Astrocyte (in vitro differentiated cells and primary cell): ENCODE measurements around the gene P4HA1. TPM values are rescaled to one million over a fixed set of nuclear protein-coding genes. Genes with fewer than 3 reads are reported as not detected.

Source experiments
- DNase-seq: peaks from one replicate; pipeline ENCODE4 v3.0.0-alpha.2; 2010; ENCODE audit warnings: low read depth
- FAIRE-seq: peaks from 2 replicates; lab custom pipeline; 2011; peaks lifted over from hg19 to GRCh38; lab: Jason Lieb, UNC
- H2AFZ ChIP-seq: 2 replicates; pipeline ENCODE4 v1.6.0; 2012; ENCODE audit warnings: low read depth, low read length, inconsistent platforms
- H3K27ac ChIP-seq: 2 replicates; pipeline ENCODE4 v1.5.1; 2011; ENCODE audit warnings: low read depth, low read length, inconsistent platforms
- H3K27me3 ChIP-seq: 2 replicates; pipeline ENCODE4 v1.6.0; 2011; ENCODE audit warnings: low read length, inconsistent platforms; ENCODE audit not compliant: insufficient read depth
- H3K36me3 ChIP-seq: 2 replicates; pipeline ENCODE4 v1.5.1; 2011; ENCODE audit warnings: low read length, inconsistent platforms; ENCODE audit not compliant: insufficient read depth
- H3K4me1 ChIP-seq: 2 replicates; pipeline ENCODE4 v1.5.1; 2011; ENCODE audit warnings: low read length, inconsistent platforms; ENCODE audit not compliant: insufficient read depth
- H3K4me2 ChIP-seq: 2 replicates; pipeline ENCODE4 v1.6.0; 2012; ENCODE audit warnings: low read length, inconsistent platforms
- H3K4me3 ChIP-seq: 2 replicates; pipeline ENCODE4 v1.5.1; 2011; ENCODE audit warnings: low read depth, mild to moderate bottlenecking, low read length, inconsistent platforms; ENCODE audit not compliant: insufficient read depth
- H3K79me2 ChIP-seq: 2 replicates; pipeline ENCODE4 v1.6.0; 2012; ENCODE audit warnings: mild to moderate bottlenecking, low read length, inconsistent platforms; ENCODE audit not compliant: insufficient read depth
- H3K9ac ChIP-seq: 2 replicates; pipeline ENCODE4 v1.6.0; 2012; ENCODE audit warnings: mild to moderate bottlenecking, low read length, inconsistent platforms
- H3K9me3 ChIP-seq: 2 replicates; pipeline ENCODE4 v1.5.1; 2012; ENCODE audit warnings: low read depth, mild to moderate bottlenecking, low read length, inconsistent platforms; ENCODE audit not compliant: insufficient read depth
- H4K20me1 ChIP-seq: 2 replicates; pipeline ENCODE4 v1.6.0; 2012; ENCODE audit warnings: low read length, inconsistent platforms; ENCODE audit not compliant: insufficient read depth
- H3K27ac Mint-ChIP-seq: one replicate; pipeline ENCODE4 v1.8.0; 2021; ENCODE audit warnings: mild to moderate bottlenecking, mixed read lengths; ENCODE audit not compliant: unreplicated experiment
- H3K27me3 Mint-ChIP-seq: one replicate; pipeline ENCODE4 v1.8.0; 2021; ENCODE audit warnings: low read depth, mixed read lengths; ENCODE audit not compliant: unreplicated experiment
- H3K36me3 Mint-ChIP-seq: one replicate; pipeline ENCODE4 v1.8.0; 2021; ENCODE audit warnings: low read depth, mixed read lengths; ENCODE audit not compliant: unreplicated experiment
- H3K4me1 Mint-ChIP-seq: one replicate; pipeline ENCODE4 v1.8.0; 2021; ENCODE audit warnings: low read depth, mixed read lengths; ENCODE audit not compliant: unreplicated experiment
- H3K4me3 Mint-ChIP-seq: one replicate; pipeline ENCODE4 v1.8.0; 2021; ENCODE audit warnings: mild to moderate bottlenecking, moderate library complexity, mixed read lengths; ENCODE audit not compliant: unreplicated experiment
- H3K9me3 Mint-ChIP-seq: one replicate; pipeline ENCODE4 v1.8.0; 2021; ENCODE audit warnings: mild to moderate bottlenecking, mixed read lengths; ENCODE audit not compliant: unreplicated experiment
- CTCF ChIP-seq: IDR thresholded peaks from 2 replicates; pipeline ENCODE4 v1.5.1; 2011; ENCODE audit warnings: low read depth, mild to moderate bottlenecking, inconsistent platforms, low read length, moderate library complexity; ENCODE audit not compliant: insufficient read depth
- EZH2 ChIP-seq: IDR thresholded peaks from 2 replicates; pipeline ENCODE4 v1.6.1; 2012; ENCODE audit warnings: mild to moderate bottlenecking, low read length, inconsistent platforms; ENCODE audit not compliant: insufficient read depth
- total RNA-seq: library from RNA; stranded (reverse); gene quantifications from 2 replicates; pipeline ENCODE4 v1.2.1, GENCODE V29; 2021

The P4HA1 gene
- total RNA-seq, 1 donor from 2014 or later = 244 TPM

GRCh38 chr10:72981882-72982529, 114.7 kb downstream of the P4HA1 start:
- TF ChIP-seq CTCF (no peak), EZH2 (no peak)
- H3K27me3 Mint-ChIP-seq = no peaks in the 10 kb centered on the region
- H3K9me3 Mint-ChIP-seq = peaks cover 14% of the 10 kb centered on the region
- peaks cover 4% of the 10 kb centered on the region for H3K36me3 Mint-ChIP-seq
- no peaks in the 10 kb centered on the region for H3K36me3 ChIP-seq
- no peaks in the 10 kb centered on the region for H3K4me1 ChIP-seq
- H3K4me2 ChIP-seq = no peak overlapping the region
- no peaks in the 10 kb centered on the region for H3K79me2 ChIP-seq
- no peak overlapping the region for H3K27ac Mint-ChIP-seq
- no peak for FAIRE-seq
- H3K9ac ChIP-seq = no peak overlapping the region
- no peak for DNase-seq
- H2AFZ ChIP-seq = no peak overlapping the region
- H3K27ac ChIP-seq = no peak overlapping the region
- no peaks in the 10 kb centered on the region for H3K27me3 ChIP-seq
- peaks cover 6% of the 10 kb centered on the region for H3K4me1 Mint-ChIP-seq
- H3K9me3 ChIP-seq = peaks cover under 1% of the 10 kb centered on the region
- H3K4me3 ChIP-seq = no peak overlapping the region
- no peak overlapping the region for H3K4me3 Mint-ChIP-seq
- H4K20me1 ChIP-seq = no peaks in the 10 kb centered on the region

GRCh38 chr10:72981028-72981881, 115.4 kb downstream of the P4HA1 start:
- H3K4me3 ChIP-seq = no peak overlapping the region
- H3K79me2 ChIP-seq = no peaks in the 10 kb centered on the region
- peaks cover 6% of the 10 kb centered on the region for H3K4me1 Mint-ChIP-seq
- H3K27ac ChIP-seq = no peak overlapping the region
- H2AFZ ChIP-seq = no peak overlapping the region
- H4K20me1 ChIP-seq = no peaks in the 10 kb centered on the region
- no peak overlapping the region for H3K27ac Mint-ChIP-seq
- FAIRE-seq = no peak
- H3K9ac ChIP-seq = no peak overlapping the region
- H3K27me3 Mint-ChIP-seq = no peaks in the 10 kb centered on the region
- no peak for TF ChIP-seq EZH2
- no peak for TF ChIP-seq CTCF
- peaks cover 19% of the 10 kb centered on the region for H3K9me3 Mint-ChIP-seq
- H3K36me3 Mint-ChIP-seq = peaks cover 2% of the 10 kb centered on the region
- H3K9me3 ChIP-seq = peaks cover 4% of the 10 kb centered on the region
- DNase-seq = no peak
- no peaks in the 10 kb centered on the region for H3K36me3 ChIP-seq
- H3K4me2 ChIP-seq = no peak overlapping the region
- H3K4me3 Mint-ChIP-seq = no peak overlapping the region
- H3K27me3 ChIP-seq = no peaks in the 10 kb centered on the region
- no peaks in the 10 kb centered on the region for H3K4me1 ChIP-seq

DNA sequence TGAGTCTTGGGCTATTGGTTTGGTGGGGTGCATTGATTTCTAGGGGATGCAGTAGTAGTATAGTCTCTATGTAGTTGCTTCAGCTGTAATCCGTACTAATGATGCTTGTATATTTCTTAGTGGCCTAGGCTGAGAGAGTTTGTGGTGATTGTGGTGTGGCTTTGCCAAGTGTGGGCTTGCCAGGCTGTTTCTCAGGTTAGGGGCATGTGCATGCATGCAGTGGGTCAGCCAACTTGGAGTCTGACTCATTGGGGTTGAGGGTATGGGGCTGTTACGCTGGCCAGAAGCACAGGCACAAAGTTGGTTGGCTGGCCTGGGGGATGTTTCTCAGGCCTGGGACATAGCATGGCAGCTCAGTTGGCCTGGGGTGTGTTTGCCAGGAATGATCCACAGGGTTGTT, 116.3 kb downstream of the P4HA1 start:
- H3K36me3 Mint-ChIP-seq = peaks cover 2% of the 10 kb centered on the region
- no peaks in the 10 kb centered on the region for H3K27me3 ChIP-seq

More for the DNA sequence above, 116.3 kb downstream of the P4HA1 start:
- H3K36me3 ChIP-seq = no peaks in the 10 kb centered on the region
- no peak for DNase-seq
- no peaks in the 10 kb centered on the region for H3K4me1 ChIP-seq
- no peak for FAIRE-seq
- Mint-ChIP-seq H3K27ac (no peak overlapping the region), H3K27me3 (no peaks in the 10 kb centered on the region), H3K4me1 (peaks cover 6% of the 10 kb centered on the region), H3K4me3 (no peak overlapping the region), H3K9me3 (peaks cover 23% of the 10 kb centered on the region)
- no peak overlapping the region for H3K4me3 ChIP-seq
- H4K20me1 ChIP-seq = no peaks in the 10 kb centered on the region
- H3K4me2 ChIP-seq = no peak overlapping the region
- no peaks in the 10 kb centered on the region for H3K79me2 ChIP-seq
- H2AFZ ChIP-seq = no peak overlapping the region
- no peak overlapping the region for H3K27ac ChIP-seq
- TF ChIP-seq EZH2 (no peak), CTCF (no peak)
- H3K9me3 ChIP-seq = peaks cover 4% of the 10 kb centered on the region
- no peak overlapping the region for H3K9ac ChIP-seq
